ENCODE measurements around the gene CTXND1.

Gene CTXND1

GRCh38 chr15:80268101-80268500 is 16.1 kb upstream of the CTXND1 start:
- no peak overlapping the region for H3K27ac ChIP-seq (ENCODE audit: extremely low read depth, low read depth, low read length)
- CTCF ChIA-PET: no interaction called here
- no peak for TF ChIP-seq HIC1 (tag by site-specific recombination; IDR thresholded peaks at IDR 0.05)
- TF ChIP-seq KLF7 (tag by site-specific recombination; IDR thresholded peaks at IDR 0.05; ENCODE audit: borderline replicate concordance): no peak
- no peak for TF ChIP-seq ZNF366 (tag by site-specific recombination; conservative IDR thresholded peaks at IDR 0.05)
- no peak for TF ChIP-seq ZNF302 (tag by site-specific recombination; IDR thresholded peaks at IDR 0.05; ENCODE audit: low read depth)
- no peaks in the 10 kb centered on the region for H3K36me3 ChIP-seq (ENCODE audit: control insufficient read depth in 2 of 2, insufficient read depth in 1 of 2, low read length in 2 of 2)
- H3K4me1 ChIP-seq (ENCODE audit: control insufficient read depth, insufficient read depth, low read length): no peaks in the 10 kb centered on the region
- POLR2A ChIA-PET: no interaction called here
- H3K4me3 ChIP-seq (ENCODE audit: low read depth, low read length): no peak overlapping the region
- no peaks in the 10 kb centered on the region for H3K9me3 ChIP-seq (ENCODE audit: control insufficient read depth, insufficient read depth, low read depth, low read length)

- Histone ChIP-seq H3K4me3 (ENCODE audit: low read depth, low read length) (no peak overlapping the region), H3K27ac (ENCODE audit: extremely low read depth, low read depth, low read length) (no peak overlapping the region), H3K4me1 (ENCODE audit: control insufficient read depth, insufficient read depth, low read length) (no peaks in the 10 kb centered on the region), H3K9me3 (ENCODE audit: control insufficient read depth, insufficient read depth, low read depth, low read length) (no peaks in the 10 kb centered on the region), H3K36me3 (ENCODE audit: control insufficient read depth in 2 of 2, insufficient read depth in 1 of 2, low read length in 2 of 2) (no peaks in the 10 kb centered on the region)
- POLR2A ChIA-PET: interaction anchor here (0.7 kb wide), 1 partner anchor 34 kb away, joined by 3 read pairs; no protein-coding TSS in a partner anchor
- CTCF ChIA-PET: no interaction called here
- TF ChIP-seq SP3 (tag by site-specific recombination; IDR thresholded peaks at IDR 0.05) (no peak), ZNF654 (tag by site-specific recombination; IDR thresholded peaks at IDR 0.05; ENCODE audit: low read depth) (no peak), BCL6B (tag by site-specific recombination; IDR thresholded peaks at IDR 0.05) (no peak), ZNF311 (tag by site-specific recombination; IDR thresholded peaks at IDR 0.05; ENCODE audit: borderline replicate concordance) (no peak), ZNF549 (tag by site-specific recombination; IDR thresholded peaks at IDR 0.05) (no peak), ZNF580 (tag by site-specific recombination; IDR thresholded peaks at IDR 0.05) (no peak), REST (tag by site-specific recombination; IDR thresholded peaks at IDR 0.05) (no peak), ZBTB1 (tag by site-specific recombination; IDR thresholded peaks at IDR 0.05) (no peak), ELK4 (IDR thresholded peaks at IDR 0.05; ENCODE audit: borderline replicate concordance, low read depth, low read length) (no peak), ZNF843 (tag by site-specific recombination; IDR thresholded peaks at IDR 0.05) (no peak), PBX3 (CRISPR knock-in tag; IDR thresholded peaks at IDR 0.05) (no peak), ZNF2 (tag by site-specific recombination; IDR thresholded peaks at IDR 0.05) (no peak), HOXC10 (CRISPR knock-in tag; IDR thresholded peaks at IDR 0.05) (no peak), ZNF830 (tag by site-specific recombination; IDR thresholded peaks at IDR 0.05; ENCODE audit: low read depth) (no peak), ZNF558 (tag by site-specific recombination; IDR thresholded peaks at IDR 0.05) (no peak), ZNF174 (tag by site-specific recombination; IDR thresholded peaks at IDR 0.05) (no peak), ZNF513 (tag by site-specific recombination; IDR thresholded peaks at IDR 0.05) (no peak)
These were observed 15.6 kb upstream of the CTXND1 start for GRCh38 chr15:80267658-80268057.

Data from HEK293 (cell line).